Adipocyte (in vitro differentiated cells): ENCODE measurements around the gene NOSTRIN.

ENCODE experiments used
- DNase-seq: peaks from one replicate; pipeline ENCODE4 v3.0.0-alpha.2; 2015; ENCODE audit warnings: low read depth
- H3K27me3 ChIP-seq: replicated peaks from 2 replicates; pipeline ENCODE4 v1.7.0; 2013; ENCODE audit warnings: mild to moderate bottlenecking, low read length, moderate library complexity; ENCODE audit not compliant: control insufficient read depth, insufficient read depth
- H3K36me3 ChIP-seq: 2 replicates; pipeline ENCODE4 v1.7.0; 2013; ENCODE audit warnings: low read length, mild to moderate bottlenecking, moderate library complexity; ENCODE audit not compliant: control insufficient read depth, insufficient read depth, severe bottlenecking
- H3K4me1 ChIP-seq: 2 replicates; pipeline ENCODE4 v1.7.0; 2013; ENCODE audit warnings: mild to moderate bottlenecking, low read length, moderate library complexity; ENCODE audit not compliant: control insufficient read depth, insufficient read depth
- H3K4me3 ChIP-seq: 2 replicates; pipeline ENCODE4 v1.7.0; 2013; ENCODE audit warnings: mild to moderate bottlenecking, low read length, moderate library complexity
- H3K9ac ChIP-seq: 2 replicates; pipeline ENCODE4 v1.7.0; 2013; ENCODE audit warnings: mild to moderate bottlenecking, low read length, moderate library complexity
- H3K9me3 ChIP-seq: 2 replicates; pipeline ENCODE4 v1.7.0; 2013; ENCODE audit warnings: mild to moderate bottlenecking, low read length, moderate library complexity; ENCODE audit not compliant: control insufficient read depth

The NOSTRIN gene

DNA sequence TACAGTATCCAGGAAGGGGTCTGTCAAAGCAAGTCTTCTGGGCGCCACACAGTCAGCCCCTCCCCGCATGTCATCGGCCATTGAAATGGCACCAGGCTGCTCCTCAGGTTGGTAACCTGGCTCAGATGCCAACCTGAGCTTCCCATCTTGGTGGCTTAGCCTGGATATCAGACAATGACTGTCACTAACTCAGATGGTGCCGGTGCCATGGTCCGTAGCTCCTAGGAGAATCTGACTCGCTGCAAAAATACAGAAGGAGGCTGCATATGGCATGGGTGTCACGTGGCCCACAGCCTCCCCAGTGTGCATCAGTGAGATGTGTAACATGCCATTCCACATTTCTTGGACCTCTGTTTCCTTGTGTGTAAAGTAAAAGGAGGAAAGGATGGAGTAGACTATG is 3.2 kb downstream of the NOSTRIN start:
- H3K9ac ChIP-seq = no peak overlapping the region
- DNase-seq = no peak
- no peaks in the 10 kb centered on the region for H3K9me3 ChIP-seq
- H3K27me3 ChIP-seq = no peaks in the 10 kb centered on the region
- H3K4me3 ChIP-seq = no peak overlapping the region
- no peaks in the 10 kb centered on the region for H3K36me3 ChIP-seq
- peaks cover 11% of the 10 kb centered on the region for H3K4me1 ChIP-seq

DNA sequence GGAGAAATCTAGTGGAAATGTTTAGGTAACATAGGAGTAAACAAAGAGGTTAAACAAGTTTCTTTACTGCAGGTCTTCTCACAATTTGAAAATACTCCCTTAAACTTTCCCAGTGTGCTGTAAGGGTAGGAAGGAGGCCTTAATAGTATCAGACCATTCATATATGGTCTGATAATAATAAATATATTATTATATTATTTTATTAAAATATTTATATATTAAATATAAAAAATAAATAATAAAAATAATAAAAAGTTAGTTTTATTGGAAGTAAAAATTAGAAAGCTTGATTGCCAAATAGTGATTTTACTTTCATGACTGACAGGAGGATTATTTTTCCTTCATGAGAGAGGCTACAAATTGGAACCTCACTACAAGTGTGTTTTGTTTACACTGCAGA is 7.1 kb downstream of the NOSTRIN start:
- no peaks in the 10 kb centered on the region for H3K36me3 ChIP-seq
- no peak for DNase-seq

DNA sequence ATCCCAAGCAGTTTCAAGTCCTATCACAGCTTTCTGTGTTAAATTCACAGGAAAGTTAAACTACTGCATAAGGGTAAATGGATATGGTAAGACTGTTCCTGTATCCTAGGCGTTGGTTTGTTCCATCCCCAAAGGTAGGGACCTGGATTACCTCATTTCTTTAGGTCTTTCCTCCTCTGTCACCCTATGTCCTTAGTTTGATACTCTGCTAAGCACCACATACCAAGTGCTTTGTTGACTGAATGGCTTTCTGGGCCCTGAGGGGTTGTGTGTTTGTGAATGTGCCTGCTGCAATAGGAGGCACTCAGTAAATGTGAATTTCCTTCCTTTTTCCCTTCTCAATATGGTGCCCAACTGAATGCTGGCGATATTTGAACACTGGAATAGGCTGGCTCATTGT is 7.8 kb downstream of the NOSTRIN start:
- DNase-seq = no peak
- no peaks in the 10 kb centered on the region for H3K36me3 ChIP-seq
- no peak overlapping the region for H3K9ac ChIP-seq
- H3K9me3 ChIP-seq = no peaks in the 10 kb centered on the region
- no peaks in the 10 kb centered on the region for H3K27me3 ChIP-seq
- peaks cover 4% of the 10 kb centered on the region for H3K4me1 ChIP-seq
- no peak overlapping the region for H3K4me3 ChIP-seq

More for the DNA sequence above, 7.1 kb downstream of the NOSTRIN start:
- Histone ChIP-seq H3K9ac (no peak overlapping the region), H3K9me3 (no peaks in the 10 kb centered on the region), H3K27me3 (no peaks in the 10 kb centered on the region), H3K4me3 (no peak overlapping the region), H3K4me1 (no peaks in the 10 kb centered on the region)

DNA sequence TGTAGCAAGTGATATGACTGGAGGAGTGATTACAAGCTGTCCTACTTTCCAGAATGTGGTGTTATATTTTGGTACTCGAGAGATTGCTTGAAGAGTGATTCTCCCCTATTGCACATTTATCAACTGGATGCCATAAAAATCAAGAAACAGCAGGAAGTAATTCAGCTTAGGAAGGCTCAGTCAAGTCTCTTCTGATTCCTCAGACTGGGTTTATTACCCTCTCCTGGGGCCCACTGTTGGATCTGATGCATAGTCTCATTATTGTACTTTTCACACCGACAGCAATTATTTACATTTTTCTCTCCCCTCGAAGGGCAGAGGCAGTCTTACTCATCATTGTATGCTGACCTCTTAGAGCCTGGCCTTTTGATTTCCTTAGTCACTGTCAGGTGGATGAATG is 9.3 kb downstream of the NOSTRIN start:
- Histone ChIP-seq H3K9me3 (no peaks in the 10 kb centered on the region), H3K36me3 (no peaks in the 10 kb centered on the region), H3K9ac (no peak overlapping the region), H3K4me3 (no peak overlapping the region), H3K4me1 (peaks cover 10% of the 10 kb centered on the region), H3K27me3 (no peaks in the 10 kb centered on the region)
- DNase-seq = no peak

DNA sequence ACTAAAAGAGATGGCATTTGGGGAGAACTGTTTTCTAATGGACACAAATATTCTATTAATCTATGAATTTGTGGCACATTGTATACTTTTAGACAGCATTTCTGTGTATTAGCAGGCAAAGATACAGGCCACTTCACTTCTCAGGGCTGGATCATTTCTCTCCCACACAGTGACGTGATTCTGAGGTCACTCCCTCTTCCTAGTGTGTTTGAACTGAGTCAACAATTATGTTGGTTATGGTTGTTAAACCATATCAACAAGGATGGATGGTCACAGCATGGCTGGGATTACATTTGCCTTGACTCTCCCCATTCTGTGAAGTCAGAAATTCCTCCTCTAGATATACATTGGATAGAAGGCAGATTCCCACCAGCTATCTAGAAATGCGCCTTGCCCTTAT is 11.6 kb downstream of the NOSTRIN start:
- Histone ChIP-seq H3K9me3 (no peaks in the 10 kb centered on the region), H3K36me3 (no peaks in the 10 kb centered on the region), H3K4me3 (no peak overlapping the region), H3K4me1 (peaks cover 14% of the 10 kb centered on the region), H3K27me3 (no peaks in the 10 kb centered on the region), H3K9ac (no peak overlapping the region)
- peak; percentile 14 for DNase-seq

DNA sequence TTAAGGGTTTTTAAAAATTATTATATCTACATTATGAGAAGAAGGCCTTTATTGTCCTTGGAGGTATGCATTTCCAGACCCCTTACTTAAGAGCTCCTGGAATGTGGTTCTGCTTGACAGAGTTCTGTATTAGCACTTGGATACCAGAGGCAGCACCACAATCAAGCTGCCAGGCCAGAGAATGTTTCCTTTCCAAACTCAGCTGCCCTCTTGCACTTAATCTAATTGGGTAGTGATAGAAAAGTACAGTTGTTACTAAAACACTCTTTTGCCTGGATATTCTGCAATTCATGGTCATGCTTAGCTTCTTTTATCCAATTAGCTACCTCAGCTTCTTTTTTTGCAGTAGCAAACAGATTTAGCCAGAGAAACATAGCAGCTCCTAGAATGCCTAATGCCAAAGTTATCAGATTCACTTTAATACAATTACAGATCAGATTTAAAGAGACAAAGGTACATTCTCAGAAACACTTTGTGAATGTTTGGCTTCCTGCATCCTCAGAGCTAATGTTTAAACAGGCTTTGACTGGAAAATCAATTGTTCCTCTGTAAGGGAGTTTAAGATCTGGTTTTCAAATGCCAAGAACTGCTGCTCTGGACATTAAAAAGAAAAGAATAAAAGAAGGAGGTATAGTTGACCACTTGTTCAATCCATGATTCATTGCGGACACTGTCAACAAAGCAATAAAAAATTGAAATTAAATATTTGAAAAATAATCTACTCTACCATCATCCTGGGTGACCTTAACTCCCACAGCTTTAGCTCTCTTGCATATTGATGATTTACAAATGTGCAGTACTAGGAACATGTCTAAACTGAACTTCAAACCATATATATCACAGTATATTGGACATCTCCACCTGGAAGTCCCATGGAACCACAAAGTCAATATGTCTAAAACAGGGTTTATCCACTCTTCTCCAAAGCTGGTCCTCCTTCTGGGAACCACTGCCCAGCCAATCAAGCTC is 12.8 kb downstream of the NOSTRIN start:
- Histone ChIP-seq H3K4me3 (no peak overlapping the region), H3K9me3 (no peaks in the 10 kb centered on the region), H3K36me3 (no peaks in the 10 kb centered on the region), H3K4me1 (peaks cover 14% of the 10 kb centered on the region), H3K9ac (no peak overlapping the region), H3K27me3 (no peaks in the 10 kb centered on the region)
- peak; percentile 42 for DNase-seq

DNA sequence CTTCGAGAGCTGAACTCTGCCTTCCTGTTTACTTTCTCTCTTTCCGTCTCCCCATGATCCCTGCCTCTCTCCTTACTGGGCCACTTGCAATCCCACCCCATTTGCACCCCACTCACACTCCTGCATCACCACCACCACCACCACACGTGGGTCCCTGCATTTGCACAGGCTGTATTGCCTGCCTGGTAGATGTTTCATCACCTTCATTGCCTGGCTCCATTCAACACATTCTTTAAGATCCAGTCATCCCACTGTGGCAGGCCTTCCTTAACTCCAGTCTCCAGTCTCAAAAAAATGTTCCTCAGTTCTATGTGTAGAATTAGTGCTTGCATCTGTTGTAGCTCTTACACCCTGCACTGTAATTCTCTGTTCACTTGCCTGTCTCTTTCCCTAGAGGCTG is 13.9 kb downstream of the NOSTRIN start:
- peaks cover 2% of the 10 kb centered on the region for H3K27me3 ChIP-seq
- no peaks in the 10 kb centered on the region for H3K9me3 ChIP-seq
- H3K4me1 ChIP-seq = peaks cover 14% of the 10 kb centered on the region
- H3K9ac ChIP-seq = no peak overlapping the region
- peak; percentile 83 for DNase-seq
- H3K36me3 ChIP-seq = no peaks in the 10 kb centered on the region
- H3K4me3 ChIP-seq = no peak overlapping the region

DNA sequence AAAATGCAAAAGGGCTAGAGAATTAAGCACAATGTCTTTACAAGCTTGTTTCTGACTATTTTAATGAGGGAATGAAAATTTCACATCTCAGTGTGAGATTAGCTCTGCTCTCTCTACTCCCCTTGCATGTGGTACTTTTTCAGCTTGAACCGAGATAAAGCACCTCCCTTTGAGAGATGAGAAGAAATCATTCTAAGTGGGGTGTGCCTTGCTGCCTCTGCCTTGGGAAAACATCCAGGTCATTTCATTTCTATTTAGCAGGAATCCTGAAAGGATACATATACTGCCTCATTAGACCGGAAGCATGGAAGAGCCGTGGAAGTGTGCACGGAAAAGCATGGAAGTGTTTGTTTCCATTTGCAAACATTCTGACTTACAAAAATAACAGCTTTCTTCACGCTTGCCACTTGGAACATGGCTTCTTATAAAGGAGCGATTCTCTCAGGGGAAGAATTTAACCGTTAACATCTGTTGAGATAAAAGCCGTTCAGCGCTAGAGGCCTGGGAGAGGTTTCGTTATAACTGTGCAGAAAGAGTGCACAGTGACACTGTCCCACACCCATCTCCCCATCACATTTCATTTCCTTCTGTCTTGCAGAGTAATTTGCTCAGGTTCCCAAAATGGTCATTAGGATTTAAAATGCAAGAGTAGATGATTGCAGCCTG is 16.7 kb downstream of the NOSTRIN start:
- peaks cover 14% of the 10 kb centered on the region for H3K4me1 ChIP-seq
- peak overlapping the region; percentile 65 for H3K4me3 ChIP-seq
- H3K27me3 ChIP-seq = peaks cover 2% of the 10 kb centered on the region
- H3K9me3 ChIP-seq = no peaks in the 10 kb centered on the region
- no peak overlapping the region for H3K9ac ChIP-seq
- no peak for DNase-seq
- H3K36me3 ChIP-seq = no peaks in the 10 kb centered on the region

DNA sequence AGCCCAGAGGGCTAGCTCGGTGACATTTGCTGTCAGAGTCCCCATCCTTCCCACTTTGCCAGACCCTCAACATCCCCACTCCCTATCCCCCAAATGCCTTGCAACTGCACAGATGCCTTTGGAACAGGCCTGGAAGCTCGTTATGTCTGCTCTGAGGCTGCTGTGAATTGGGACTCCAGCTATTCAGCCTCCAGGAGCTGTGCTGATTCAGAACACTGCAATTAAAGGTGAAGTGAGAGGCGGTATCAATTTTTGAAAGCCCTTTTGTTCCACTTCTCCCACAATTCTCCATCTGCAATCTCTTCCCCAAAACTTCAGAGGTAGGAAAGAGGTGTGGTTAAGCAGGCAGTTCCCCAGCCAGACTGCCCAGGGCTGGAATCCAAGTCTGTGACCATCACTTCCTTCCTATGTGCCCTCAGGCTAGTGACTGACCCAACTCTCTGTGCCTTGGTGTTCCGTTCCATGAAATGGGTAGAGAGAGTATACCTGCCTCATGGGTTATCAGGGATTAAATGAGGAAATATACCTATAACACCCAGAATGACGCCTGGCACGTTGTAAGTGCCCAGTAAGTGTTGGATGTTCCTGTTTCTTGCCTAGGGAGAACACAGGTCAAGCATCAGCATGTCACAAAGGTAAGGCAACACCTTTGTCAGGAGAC is 17.5 kb downstream of the NOSTRIN start:
- no peak for DNase-seq
- H3K9me3 ChIP-seq = no peaks in the 10 kb centered on the region
- no peak overlapping the region for H3K4me3 ChIP-seq

DNA sequence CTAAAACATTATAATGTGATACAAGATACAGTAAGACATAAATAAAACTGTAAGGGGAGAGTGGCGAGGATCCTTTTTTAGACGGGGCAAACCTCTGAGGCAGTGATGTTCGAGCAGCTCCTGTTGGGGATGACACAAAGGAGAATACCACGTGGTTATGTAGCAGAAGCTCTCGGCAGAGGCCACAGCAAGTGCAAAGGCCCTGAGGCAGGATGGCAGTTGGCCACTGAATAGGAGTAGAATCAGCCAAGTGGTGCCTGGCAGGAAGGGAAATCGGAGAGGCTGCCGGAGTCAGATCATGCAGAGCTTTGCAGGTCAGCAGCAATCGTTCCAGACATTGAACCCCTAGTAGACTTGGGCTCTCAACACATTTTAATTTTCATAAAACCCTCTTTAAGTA is 19.1 kb downstream of the NOSTRIN start:
- DNase-seq = no peak

More for the DNA sequence above, 17.5 kb downstream of the NOSTRIN start:
- H3K9ac ChIP-seq = no peak overlapping the region
- H3K36me3 ChIP-seq = no peaks in the 10 kb centered on the region
- H3K27me3 ChIP-seq = peaks cover 2% of the 10 kb centered on the region
- peaks cover 13% of the 10 kb centered on the region for H3K4me1 ChIP-seq

DNA sequence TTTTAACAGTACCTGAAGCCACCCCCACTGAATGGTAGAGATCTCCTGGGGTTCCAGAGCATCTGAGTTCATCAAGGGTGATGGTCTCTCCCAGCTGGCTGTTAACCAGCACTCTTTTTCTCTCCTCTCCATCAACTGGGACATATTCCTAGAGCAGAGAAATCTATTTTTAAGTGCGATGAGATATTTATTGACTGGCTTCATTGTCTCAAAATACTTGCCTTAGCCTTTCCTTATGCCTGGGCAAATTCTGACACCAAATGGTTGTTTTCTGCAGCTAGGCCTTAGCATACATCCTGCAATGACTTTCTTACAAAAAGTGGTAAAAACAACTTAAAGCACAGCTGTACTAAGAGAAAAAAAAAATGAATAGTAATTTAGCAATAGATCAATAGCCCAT is 19.6 kb downstream of the NOSTRIN start:
- H3K4me1 ChIP-seq = peaks cover 2% of the 10 kb centered on the region
- no peak overlapping the region for H3K9ac ChIP-seq
- H3K4me3 ChIP-seq = no peak overlapping the region
- peaks cover 2% of the 10 kb centered on the region for H3K27me3 ChIP-seq
- no peaks in the 10 kb centered on the region for H3K9me3 ChIP-seq
- DNase-seq = no peak
- H3K36me3 ChIP-seq = no peaks in the 10 kb centered on the region

More for the DNA sequence above, 19.1 kb downstream of the NOSTRIN start:
- Histone ChIP-seq H3K9ac (no peak overlapping the region), H3K4me3 (no peak overlapping the region), H3K4me1 (peaks cover 6% of the 10 kb centered on the region), H3K9me3 (no peaks in the 10 kb centered on the region), H3K36me3 (no peaks in the 10 kb centered on the region), H3K27me3 (peaks cover 2% of the 10 kb centered on the region)
